Peyer's patch (tissue), 4 donors: ENCODE measurements around the gene ABCD2.
"Not testable (repeated sequence)": the region's sequence is repeated elsewhere in the genome, so short reads cannot be mapped to it uniquely, and the experiment has no call there.

ENCODE experiments used
- POLR2A ChIP-seq, 2 donors: fragments of 450-650 bp; IDR thresholded peaks; one replicate each; pipeline ENCODE4 v1.5.1; 2017; ENCODE audit warnings: antibody characterized with exemption in 2 of 2, mild to moderate bottlenecking in 2 of 2, moderate library complexity in 2 of 2
- TF ChIP-seq, protein P1 (sequence below), 6 experiments: fragments of 450-650 bp in 4 of 6; fragments of 200-600 bp in 2 of 6; sonication (generic) in 1 of 6; IDR thresholded peaks; one replicate each; pipeline ENCODE4 v1.5.1; 2017 to 2019; ENCODE audit warnings: antibody characterized with exemption in 6 of 6, mild to moderate bottlenecking in 3 of 6, moderate library complexity in 1 of 6

DNA sequence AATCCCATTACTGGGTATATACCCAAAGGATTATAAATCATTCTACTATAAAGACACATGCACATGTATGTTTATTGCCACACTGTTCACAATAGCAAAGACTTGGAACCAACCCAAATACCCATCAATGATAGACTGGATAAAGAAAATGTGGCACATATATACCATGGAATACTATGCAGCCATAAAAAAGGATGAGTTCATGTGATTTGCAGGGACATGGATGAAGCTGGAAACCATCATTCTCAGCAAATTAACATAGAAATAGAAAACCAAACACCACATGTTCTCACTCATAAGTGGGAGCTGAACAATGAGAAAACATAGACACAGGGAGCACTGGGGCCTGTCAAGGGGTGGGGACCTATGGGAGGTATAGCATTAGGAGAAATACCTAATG, 97.4 kb downstream of the ABCD2 start:
- TF ChIP-seq POLR2A (IDR thresholded peaks at IDR 0.05) = not testable (repeated sequence)
- TF ChIP-seq, protein P1, sequence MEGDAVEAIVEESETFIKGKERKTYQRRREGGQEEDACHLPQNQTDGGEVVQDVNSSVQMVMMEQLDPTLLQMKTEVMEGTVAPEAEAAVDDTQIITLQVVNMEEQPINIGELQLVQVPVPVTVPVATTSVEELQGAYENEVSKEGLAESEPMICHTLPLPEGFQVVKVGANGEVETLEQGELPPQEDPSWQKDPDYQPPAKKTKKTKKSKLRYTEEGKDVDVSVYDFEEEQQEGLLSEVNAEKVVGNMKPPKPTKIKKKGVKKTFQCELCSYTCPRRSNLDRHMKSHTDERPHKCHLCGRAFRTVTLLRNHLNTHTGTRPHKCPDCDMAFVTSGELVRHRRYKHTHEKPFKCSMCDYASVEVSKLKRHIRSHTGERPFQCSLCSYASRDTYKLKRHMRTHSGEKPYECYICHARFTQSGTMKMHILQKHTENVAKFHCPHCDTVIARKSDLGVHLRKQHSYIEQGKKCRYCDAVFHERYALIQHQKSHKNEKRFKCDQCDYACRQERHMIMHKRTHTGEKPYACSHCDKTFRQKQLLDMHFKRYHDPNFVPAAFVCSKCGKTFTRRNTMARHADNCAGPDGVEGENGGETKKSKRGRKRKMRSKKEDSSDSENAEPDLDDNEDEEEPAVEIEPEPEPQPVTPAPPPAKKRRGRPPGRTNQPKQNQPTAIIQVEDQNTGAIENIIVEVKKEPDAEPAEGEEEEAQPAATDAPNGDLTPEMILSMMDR (IDR thresholded peaks at IDR 0.05) = not testable (repeated sequence)
